ENCODE results near the gene DLG2.

- TF ChIP-seq, protein P1, sequence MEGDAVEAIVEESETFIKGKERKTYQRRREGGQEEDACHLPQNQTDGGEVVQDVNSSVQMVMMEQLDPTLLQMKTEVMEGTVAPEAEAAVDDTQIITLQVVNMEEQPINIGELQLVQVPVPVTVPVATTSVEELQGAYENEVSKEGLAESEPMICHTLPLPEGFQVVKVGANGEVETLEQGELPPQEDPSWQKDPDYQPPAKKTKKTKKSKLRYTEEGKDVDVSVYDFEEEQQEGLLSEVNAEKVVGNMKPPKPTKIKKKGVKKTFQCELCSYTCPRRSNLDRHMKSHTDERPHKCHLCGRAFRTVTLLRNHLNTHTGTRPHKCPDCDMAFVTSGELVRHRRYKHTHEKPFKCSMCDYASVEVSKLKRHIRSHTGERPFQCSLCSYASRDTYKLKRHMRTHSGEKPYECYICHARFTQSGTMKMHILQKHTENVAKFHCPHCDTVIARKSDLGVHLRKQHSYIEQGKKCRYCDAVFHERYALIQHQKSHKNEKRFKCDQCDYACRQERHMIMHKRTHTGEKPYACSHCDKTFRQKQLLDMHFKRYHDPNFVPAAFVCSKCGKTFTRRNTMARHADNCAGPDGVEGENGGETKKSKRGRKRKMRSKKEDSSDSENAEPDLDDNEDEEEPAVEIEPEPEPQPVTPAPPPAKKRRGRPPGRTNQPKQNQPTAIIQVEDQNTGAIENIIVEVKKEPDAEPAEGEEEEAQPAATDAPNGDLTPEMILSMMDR (IDR thresholded peaks at IDR 0.05; ENCODE audit: low read length) = no peak
- no peak for TF ChIP-seq EZH2 (IDR thresholded peaks at IDR 0.05; ENCODE audit: borderline replicate concordance, low read length)
Observed at GRCh38 chr11:83643115-83643514, 1984.0 kb downstream of the DLG2 start.

All from OCI-LY1 (cell line).